ENCODE results near the gene PRKAR1B. TPM values are rescaled to one million over a fixed set of nuclear protein-coding genes. Genes with fewer than 3 reads are reported as not detected.
"Not testable (repeated sequence)": the region's sequence is repeated elsewhere in the genome, so short reads cannot be mapped to it uniquely, and the experiment has no call there.

The PRKAR1B gene
- total and polyA plus RNA-seq, 8 donors, result 16.3 to 43.5 (median 37.6) TPM

DNA sequence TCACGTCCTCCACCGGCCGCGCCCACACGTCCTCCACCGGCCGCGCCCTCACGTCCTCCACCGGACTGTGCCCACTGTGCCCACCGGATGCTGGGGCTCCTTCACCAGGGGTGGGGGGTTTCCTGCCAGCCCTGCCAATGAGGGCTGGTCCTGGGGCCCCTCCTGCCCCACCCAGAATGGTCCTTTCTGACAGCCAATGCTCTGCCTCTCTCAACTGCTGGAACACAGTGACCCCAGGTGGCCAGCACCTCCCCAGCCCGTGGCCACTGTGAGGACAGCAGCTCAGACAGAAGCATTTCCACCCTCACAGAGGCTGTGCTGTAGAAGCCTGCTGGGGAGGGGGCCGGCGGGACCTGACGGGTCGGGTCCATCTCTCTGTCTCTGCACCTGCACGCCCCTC, 90.7 kb downstream of the PRKAR1B start:
- Histone ChIP-seq H3K27ac (no peak overlapping the region), H3K27me3 (no peaks in the 10 kb centered on the region), H3K9me3 (no peaks in the 10 kb centered on the region), H3K4me1 (no peaks in the 10 kb centered on the region), H3K36me3 (no peaks in the 10 kb centered on the region), H3K4me3 (no peak overlapping the region)
- intact Hi-C loops (cut with DNase I), result loop anchor here in 1 of 2 donors (10.0 kb wide), 1 partner anchor 312 kb away; no protein-coding TSS in a partner anchor
- DNase-seq (peak in 1 of 4 donors; percentile 83), ATAC-seq (peak; percentile 42)
- TF ChIP-seq, protein P1, sequence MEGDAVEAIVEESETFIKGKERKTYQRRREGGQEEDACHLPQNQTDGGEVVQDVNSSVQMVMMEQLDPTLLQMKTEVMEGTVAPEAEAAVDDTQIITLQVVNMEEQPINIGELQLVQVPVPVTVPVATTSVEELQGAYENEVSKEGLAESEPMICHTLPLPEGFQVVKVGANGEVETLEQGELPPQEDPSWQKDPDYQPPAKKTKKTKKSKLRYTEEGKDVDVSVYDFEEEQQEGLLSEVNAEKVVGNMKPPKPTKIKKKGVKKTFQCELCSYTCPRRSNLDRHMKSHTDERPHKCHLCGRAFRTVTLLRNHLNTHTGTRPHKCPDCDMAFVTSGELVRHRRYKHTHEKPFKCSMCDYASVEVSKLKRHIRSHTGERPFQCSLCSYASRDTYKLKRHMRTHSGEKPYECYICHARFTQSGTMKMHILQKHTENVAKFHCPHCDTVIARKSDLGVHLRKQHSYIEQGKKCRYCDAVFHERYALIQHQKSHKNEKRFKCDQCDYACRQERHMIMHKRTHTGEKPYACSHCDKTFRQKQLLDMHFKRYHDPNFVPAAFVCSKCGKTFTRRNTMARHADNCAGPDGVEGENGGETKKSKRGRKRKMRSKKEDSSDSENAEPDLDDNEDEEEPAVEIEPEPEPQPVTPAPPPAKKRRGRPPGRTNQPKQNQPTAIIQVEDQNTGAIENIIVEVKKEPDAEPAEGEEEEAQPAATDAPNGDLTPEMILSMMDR (IDR thresholded peaks at IDR 0.05), result peak; percentile 14 to 47

DNA sequence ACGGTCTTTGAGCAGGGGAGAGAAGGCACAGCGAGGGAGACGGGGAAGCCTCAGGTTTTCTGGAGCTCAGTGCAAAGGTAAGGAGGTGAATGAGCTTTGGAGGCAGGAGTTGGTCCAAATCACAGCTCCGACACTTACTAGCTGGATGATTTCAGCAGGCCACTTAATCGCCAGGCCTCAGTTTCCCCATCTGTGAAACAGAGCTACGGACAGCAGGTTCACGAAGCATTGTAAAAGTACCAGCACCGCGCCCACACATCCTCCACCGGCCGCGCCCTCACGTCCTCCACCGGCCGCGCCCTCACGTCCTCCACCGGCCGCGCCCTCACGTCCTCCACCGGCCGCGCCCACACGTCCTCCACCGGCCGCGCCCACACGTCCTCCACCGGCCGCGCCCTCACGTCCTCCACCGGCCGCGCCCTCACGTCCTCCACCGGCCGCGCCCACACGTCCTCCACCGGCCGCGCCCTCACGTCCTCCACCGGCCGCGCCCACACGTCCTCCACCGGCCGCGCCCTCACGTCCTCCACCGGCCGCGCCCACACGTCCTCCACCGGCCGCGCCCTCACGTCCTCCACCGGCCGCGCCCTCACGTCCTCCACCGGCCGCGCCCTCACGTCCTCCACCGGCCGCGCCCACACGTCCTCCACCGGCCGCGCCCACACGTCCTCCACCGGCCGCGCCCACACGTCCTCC, 91.2 kb downstream of the PRKAR1B start:
- H3K27ac ChIP-seq, H3K4me1 ChIP-seq, H3K9me3 ChIP-seq, H3K36me3 ChIP-seq, ATAC-seq, H3K27me3 ChIP-seq, H3K4me3 ChIP-seq, DNase-seq: not testable (repeated sequence)
- intact Hi-C loops (cut with DNase I), result loop anchor here in 1 of 2 donors (10.0 kb wide), 1 partner anchor 311 kb away; no protein-coding TSS in a partner anchor

DNA sequence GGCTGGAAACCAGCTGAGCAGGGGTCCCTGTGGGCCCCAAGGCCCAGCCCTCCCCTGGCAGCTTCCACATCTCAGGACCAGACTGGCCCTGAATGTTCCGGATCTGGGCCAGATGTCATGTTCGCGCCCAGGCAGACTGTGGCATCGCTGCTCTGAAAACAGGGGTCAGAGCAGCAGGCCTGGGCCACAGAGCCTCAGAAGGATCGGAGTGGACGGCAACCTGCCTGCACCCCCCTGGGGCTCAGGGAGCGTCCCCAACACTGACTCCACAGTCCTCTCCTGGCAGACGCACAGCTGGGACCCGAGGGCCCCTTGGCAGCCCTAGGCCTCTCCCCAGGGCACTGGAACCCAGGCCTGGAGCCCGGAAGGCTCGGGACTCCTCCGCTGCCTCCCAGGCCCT, 91.9 kb downstream of the PRKAR1B start:
- TF ChIP-seq, protein P1 (IDR thresholded peaks at IDR 0.05), result no peak
- ATAC-seq, result no peak
- H3K9me3 ChIP-seq, result no peaks in the 10 kb centered on the region
- no peaks in the 10 kb centered on the region for H3K27me3 ChIP-seq
- no peak overlapping the region for H3K4me3 ChIP-seq
- DNase-seq, result peak in 1 of 4 donors; percentile 59
- no peaks in the 10 kb centered on the region for H3K36me3 ChIP-seq
- H3K27ac ChIP-seq, result no peak overlapping the region
- intact Hi-C loops (cut with DNase I), result loop anchor here in 1 of 2 donors (10.0 kb wide), 1 partner anchor 310 kb away; no protein-coding TSS in a partner anchor
- H3K4me1 ChIP-seq, result no peaks in the 10 kb centered on the region

DNA sequence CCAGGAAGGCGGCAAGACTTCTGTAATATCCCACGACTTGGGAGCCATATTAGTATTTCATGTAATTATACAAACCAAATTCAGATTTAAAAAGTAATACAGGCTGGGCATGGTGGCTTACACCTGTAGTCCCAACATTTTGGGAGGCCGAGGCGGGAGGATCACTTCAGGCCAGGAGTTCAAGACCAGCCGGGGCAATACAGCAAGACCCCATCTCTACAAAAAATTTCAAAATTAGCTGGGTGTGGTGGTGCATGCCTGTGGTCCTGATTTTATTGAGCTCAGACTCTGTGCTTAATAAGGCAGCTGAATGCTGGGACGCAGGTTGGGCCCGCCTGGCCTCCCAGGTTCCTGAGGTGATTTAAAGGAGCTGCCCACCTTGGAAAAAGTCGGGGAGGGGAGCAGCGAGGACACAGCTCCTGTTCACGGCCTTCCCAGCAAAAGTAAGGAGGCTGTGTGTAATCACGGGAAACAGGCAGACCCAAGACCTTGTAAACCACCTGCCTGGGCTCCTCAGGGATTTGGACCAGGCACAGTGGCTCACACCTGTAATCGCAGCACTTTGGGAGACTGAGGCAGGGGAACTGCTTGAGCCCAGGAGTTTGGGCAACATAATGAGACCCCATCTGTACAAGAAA, 93.6 kb downstream of the PRKAR1B start:
- ATAC-seq (no peak), DNase-seq (peak in 1 of 4 donors; percentile 33)
- intact Hi-C loops (cut with DNase I), result loop anchor here in 1 of 2 donors (10.0 kb wide), 1 partner anchor 309 kb away; no protein-coding TSS in a partner anchor
- TF ChIP-seq, protein P1 (IDR thresholded peaks at IDR 0.05), result no peak
- H3K36me3 ChIP-seq, result no peaks in the 10 kb centered on the region
- H3K27me3 ChIP-seq, result no peaks in the 10 kb centered on the region
- H3K9me3 ChIP-seq, result no peaks in the 10 kb centered on the region
- H3K4me1 ChIP-seq, result no peaks in the 10 kb centered on the region
- no peak overlapping the region for H3K4me3 ChIP-seq
- no peak overlapping the region for H3K27ac ChIP-seq

DNA sequence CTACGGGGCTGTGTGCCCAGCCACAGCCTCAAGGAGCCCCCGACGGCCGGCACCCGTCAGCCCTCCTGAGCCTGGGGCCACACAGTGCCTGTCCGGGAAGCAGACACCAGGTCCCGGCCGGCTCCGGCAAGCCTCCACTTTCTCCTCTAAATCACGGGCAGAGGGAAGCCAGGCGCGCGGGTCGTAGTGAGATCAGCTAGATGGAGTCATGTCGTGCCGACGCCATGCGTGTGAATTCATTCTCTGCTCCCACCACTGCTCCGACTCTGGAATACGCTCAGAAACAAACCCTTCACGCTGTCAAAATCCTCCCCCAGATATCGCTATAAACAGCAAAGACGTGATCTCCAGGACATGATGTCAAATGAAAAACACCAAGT, 94.3 kb downstream of the PRKAR1B start:
- Histone ChIP-seq H3K27me3 (no peaks in the 10 kb centered on the region), H3K4me3 (no peak overlapping the region), H3K9me3 (no peaks in the 10 kb centered on the region), H3K27ac (no peak overlapping the region), H3K4me1 (no peaks in the 10 kb centered on the region), H3K36me3 (no peaks in the 10 kb centered on the region)
- ATAC-seq (no peak), DNase-seq (peak in 1 of 4 donors; percentile 79)
- intact Hi-C loops (cut with DNase I), result loop anchor here in 1 of 2 donors (10.0 kb wide), 1 partner anchor 308 kb away; no protein-coding TSS in a partner anchor
- TF ChIP-seq, protein P1 (IDR thresholded peaks at IDR 0.05), result no peak
